Karpas-422 (cell line): ENCODE measurements around the gene TRAPPC2L. TPM values are rescaled to one million over a fixed set of nuclear protein-coding genes. Genes with fewer than 3 reads are reported as not detected.

Experiments
- DNase-seq: peaks from one replicate; pipeline ENCODE4 v3.0.0-alpha.2; 2015
- H2AFZ ChIP-seq: fragments of 200-600 bp; sonication (generic); 2 replicates; pipeline ENCODE4 v1.6.1; 2014; ENCODE audit warnings: antibody characterized with exemption, low read length, mixed read lengths
- H3K27ac ChIP-seq: fragments of 200-600 bp; sonication (generic); 2 replicates; pipeline ENCODE4 v1.5.1; 2014; ENCODE audit warnings: mild to moderate bottlenecking, low read length, moderate library complexity
- H3K27me3 ChIP-seq: fragments of 200-600 bp; sonication (generic); 2 replicates; pipeline ENCODE4 v1.6.1; 2014; ENCODE audit warnings: low read length, mixed read lengths
- H3K36me3 ChIP-seq: fragments of 200-600 bp; sonication (generic); 2 replicates; pipeline ENCODE4 v1.6.1; 2014; ENCODE audit warnings: low read length, mixed read lengths; ENCODE audit not compliant: insufficient read depth
- H3K4me1 ChIP-seq: fragments of 200-600 bp; sonication (generic); 2 replicates; pipeline ENCODE4 v1.6.1; 2014; ENCODE audit warnings: mild to moderate bottlenecking, low read length, mixed read lengths
- H3K4me2 ChIP-seq: fragments of 200-600 bp; sonication (generic); 2 replicates; pipeline ENCODE4 v1.6.1; 2014; ENCODE audit warnings: low read length, low read depth, mild to moderate bottlenecking; ENCODE audit not compliant: poor library complexity, severe bottlenecking
- H3K4me3 ChIP-seq: fragments of 200-600 bp; sonication (generic); 2 replicates; pipeline ENCODE4 v1.5.1; 2014; ENCODE audit warnings: mild to moderate bottlenecking, antibody characterized with exemption, low read length, mixed read lengths
- H3K79me2 ChIP-seq: fragments of 200-600 bp; sonication (generic); 2 replicates; pipeline ENCODE4 v1.6.1; 2014; ENCODE audit warnings: mild to moderate bottlenecking, low read length, mixed read lengths
- H3K9ac ChIP-seq: fragments of 200-600 bp; sonication (generic); 2 replicates; pipeline ENCODE4 v1.6.0; 2014; ENCODE audit warnings: low read length
- H3K9me2 ChIP-seq: fragments of 200-600 bp; sonication (generic), shearing (Covaris generic); replicated peaks from 2 replicates; pipeline ENCODE4 v1.6.0; 2014; ENCODE audit warnings: mild to moderate bottlenecking, low read length, moderate library complexity; ENCODE audit not compliant: insufficient read depth
- H3K9me3 ChIP-seq: fragments of 300-700, 200-600 bp; sonication (generic); 2 replicates; pipeline ENCODE4 v1.6.1; 2014; ENCODE audit warnings: low read length, mixed read lengths
- H4K20me1 ChIP-seq: fragments of 200-600 bp; sonication (generic); 2 replicates; pipeline ENCODE4 v1.6.1; 2014; ENCODE audit warnings: mild to moderate bottlenecking, antibody characterized with exemption, low read length, low read depth; ENCODE audit not compliant: insufficient read depth
- total RNA-seq: library from RNA; depleted of rRNA; stranded (reverse); fragments of >200 nt; shearing (Covaris generic); gene quantifications from 2 replicates; pipeline ENCODE4 v1.2.3, GENCODE V29; 2014; ENCODE audit warnings: low replicate concordance

TRAPPC2L gene
- total RNA-seq, 1 experiment from 2014 or later = 84.6 TPM

GRCh38 chr16:88877564-88878289, 20.8 kb downstream of the TRAPPC2L start:
- Histone ChIP-seq H2AFZ (no peak overlapping the region), H3K4me2 (no peak overlapping the region), H3K27ac (no peak overlapping the region), H3K4me3 (no peak overlapping the region), H3K79me2 (no peaks in the 10 kb centered on the region), H4K20me1 (no peaks in the 10 kb centered on the region), H3K9me3 (no peaks in the 10 kb centered on the region), H3K9me2 (no peaks in the 10 kb centered on the region), H3K9ac (no peak overlapping the region), H3K27me3 (no peaks in the 10 kb centered on the region), H3K4me1 (no peaks in the 10 kb centered on the region), H3K36me3 (no peaks in the 10 kb centered on the region)
- no peak for DNase-seq

GRCh38 chr16:88878356-88878755, 21.4 kb downstream of the TRAPPC2L start:
- no peaks in the 10 kb centered on the region for H3K9me3 ChIP-seq
- no peak overlapping the region for H3K9ac ChIP-seq
- no peaks in the 10 kb centered on the region for H3K4me1 ChIP-seq
- H3K36me3 ChIP-seq = no peaks in the 10 kb centered on the region
- H2AFZ ChIP-seq = no peak overlapping the region
- no peak overlapping the region for H3K27ac ChIP-seq
- H4K20me1 ChIP-seq = no peaks in the 10 kb centered on the region
- no peaks in the 10 kb centered on the region for H3K79me2 ChIP-seq
- no peak overlapping the region for H3K4me2 ChIP-seq
- H3K9me2 ChIP-seq = no peaks in the 10 kb centered on the region
- H3K4me3 ChIP-seq = no peak overlapping the region
- no peaks in the 10 kb centered on the region for H3K27me3 ChIP-seq
- no peak for DNase-seq

- H3K9me3 ChIP-seq = no peaks in the 10 kb centered on the region
- no peaks in the 10 kb centered on the region for H3K9me2 ChIP-seq
- H3K4me3 ChIP-seq = no peak overlapping the region
- no peak for DNase-seq
- H3K36me3 ChIP-seq = no peaks in the 10 kb centered on the region
- no peaks in the 10 kb centered on the region for H3K79me2 ChIP-seq
- no peaks in the 10 kb centered on the region for H3K4me1 ChIP-seq
- H3K27ac ChIP-seq = no peak overlapping the region
- H2AFZ ChIP-seq = no peak overlapping the region
- H3K4me2 ChIP-seq = no peak overlapping the region
- no peak overlapping the region for H3K9ac ChIP-seq
- H3K27me3 ChIP-seq = no peaks in the 10 kb centered on the region
- no peaks in the 10 kb centered on the region for H4K20me1 ChIP-seq
Measured at GRCh38 chr16:88878967-88879787, 22.2 kb downstream of the TRAPPC2L start.

- H3K9me2 ChIP-seq = no peaks in the 10 kb centered on the region
- H3K9ac ChIP-seq = no peak overlapping the region
- no peak for DNase-seq
- no peak overlapping the region for H3K4me2 ChIP-seq
- no peaks in the 10 kb centered on the region for H3K79me2 ChIP-seq
- no peaks in the 10 kb centered on the region for H3K4me1 ChIP-seq
- H3K27me3 ChIP-seq = no peaks in the 10 kb centered on the region
- no peaks in the 10 kb centered on the region for H4K20me1 ChIP-seq
- no peak overlapping the region for H3K27ac ChIP-seq
- H2AFZ ChIP-seq = no peak overlapping the region
- no peaks in the 10 kb centered on the region for H3K9me3 ChIP-seq
- no peaks in the 10 kb centered on the region for H3K36me3 ChIP-seq
- H3K4me3 ChIP-seq = no peak overlapping the region
Measured at GRCh38 chr16:88879788-88880055, 22.8 kb downstream of the TRAPPC2L start.

GRCh38 chr16:88880226-88881006, 23.5 kb downstream of the TRAPPC2L start:
- Histone ChIP-seq H3K4me2 (no peak overlapping the region), H4K20me1 (no peaks in the 10 kb centered on the region), H3K4me1 (no peaks in the 10 kb centered on the region), H3K27me3 (no peaks in the 10 kb centered on the region), H3K9ac (no peak overlapping the region), H3K4me3 (no peak overlapping the region), H3K9me3 (no peaks in the 10 kb centered on the region), H2AFZ (no peak overlapping the region), H3K9me2 (no peaks in the 10 kb centered on the region), H3K27ac (no peak overlapping the region), H3K79me2 (no peaks in the 10 kb centered on the region), H3K36me3 (no peaks in the 10 kb centered on the region)
- DNase-seq = no peak

- no peaks in the 10 kb centered on the region for H3K9me2 ChIP-seq
- no peak for DNase-seq
- H3K4me3 ChIP-seq = no peak overlapping the region
- no peak overlapping the region for H3K4me2 ChIP-seq
- H4K20me1 ChIP-seq = no peaks in the 10 kb centered on the region
- no peaks in the 10 kb centered on the region for H3K27me3 ChIP-seq
- no peaks in the 10 kb centered on the region for H3K79me2 ChIP-seq
- H3K27ac ChIP-seq = no peak overlapping the region
- no peaks in the 10 kb centered on the region for H3K4me1 ChIP-seq
- no peaks in the 10 kb centered on the region for H3K9me3 ChIP-seq
- H3K36me3 ChIP-seq = no peaks in the 10 kb centered on the region
- no peak overlapping the region for H3K9ac ChIP-seq
- no peak overlapping the region for H2AFZ ChIP-seq
Measured at GRCh38 chr16:88881007-88881615, 24.2 kb downstream of the TRAPPC2L start.

GRCh38 chr16:88881675-88882357, 24.9 kb downstream of the TRAPPC2L start:
- H4K20me1 ChIP-seq = no peaks in the 10 kb centered on the region
- H3K4me2 ChIP-seq = no peak overlapping the region
- no peak overlapping the region for H3K4me3 ChIP-seq

More at GRCh38 chr16:88881675-88882357, 24.9 kb downstream of the TRAPPC2L start:
- H3K27me3 ChIP-seq = no peaks in the 10 kb centered on the region
- no peaks in the 10 kb centered on the region for H3K4me1 ChIP-seq
- H3K27ac ChIP-seq = no peak overlapping the region
- H3K79me2 ChIP-seq = no peaks in the 10 kb centered on the region
- H3K9me2 ChIP-seq = no peaks in the 10 kb centered on the region
- H3K9me3 ChIP-seq = no peaks in the 10 kb centered on the region
- no peak overlapping the region for H2AFZ ChIP-seq
- no peak overlapping the region for H3K9ac ChIP-seq
- no peak for DNase-seq
- H3K36me3 ChIP-seq = no peaks in the 10 kb centered on the region
